HG03196 (cell line): ENCODE results near the gene APOBEC4.
"Not testable (repeated sequence)": the region's sequence is repeated elsewhere in the genome, so short reads cannot be mapped to it uniquely, and the experiment has no call there.

Source experiments
- ATAC-seq: cut with Tn5 transposase; IDR thresholded peaks from one replicate; pipeline ENCODE4 v1.9.1; 2021; ENCODE audit not compliant: unreplicated experiment

APOBEC4 gene

DNA sequence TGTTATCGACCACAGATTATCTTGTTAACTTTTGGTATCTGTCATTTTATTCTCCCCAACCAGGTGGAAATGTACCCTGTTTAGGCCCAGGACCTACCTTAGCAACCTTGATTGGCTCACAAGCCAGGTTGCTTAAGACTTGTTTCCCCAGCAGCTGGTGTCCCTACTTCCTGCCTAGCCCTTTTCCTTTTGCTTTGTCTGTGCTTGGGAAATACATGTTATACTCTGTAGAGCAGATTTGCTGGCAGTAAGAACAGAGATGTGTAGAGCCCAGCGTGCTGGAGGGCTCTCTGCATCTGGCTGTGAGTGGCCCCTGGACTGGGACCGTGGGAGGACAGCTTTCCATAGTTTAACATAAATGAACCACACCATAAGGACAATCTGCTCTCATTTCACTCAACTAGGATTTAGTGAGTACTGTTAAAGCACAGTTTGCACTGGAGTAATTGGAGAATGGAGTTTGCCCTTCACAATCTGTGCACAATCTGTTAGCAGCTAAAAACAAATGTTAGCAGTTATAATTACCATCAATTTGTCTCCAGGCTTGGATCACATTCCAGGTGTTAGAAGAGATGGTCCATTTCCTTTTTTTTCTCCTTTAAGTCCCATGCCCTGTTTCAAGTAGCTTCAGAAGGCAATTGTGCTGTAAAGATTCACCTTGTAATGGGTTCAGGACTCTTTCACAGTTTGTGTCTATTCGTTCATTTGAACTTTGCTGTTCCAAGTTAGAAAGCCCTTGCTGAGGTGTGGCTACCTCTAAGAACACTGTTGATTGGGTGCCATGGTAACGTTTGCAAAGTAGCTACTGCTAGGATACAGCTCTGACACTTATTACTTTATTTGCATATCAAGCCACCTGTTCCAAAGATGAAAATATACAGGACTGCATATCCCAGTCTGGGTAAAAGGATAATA is at the start of gene APOBEC4:
APOBEC4 (minus strand) TSS at position 770 of the 915 bp plus-strand sequence. CDS start 4,535 bp downstream, outside the sequence.
- ATAC-seq, result no peak

- ATAC-seq, result no peak
Measured at GRCh38 chr1:183702813-183703198, 49.7 kb upstream of the APOBEC4 start.

- no peak for ATAC-seq
Measured at GRCh38 chr1:183702087-183702812, 49.1 kb upstream of the APOBEC4 start.

GRCh38 chr1:183699616-183700160 is 46.6 kb upstream of the APOBEC4 start:
- no peak for ATAC-seq

DNA sequence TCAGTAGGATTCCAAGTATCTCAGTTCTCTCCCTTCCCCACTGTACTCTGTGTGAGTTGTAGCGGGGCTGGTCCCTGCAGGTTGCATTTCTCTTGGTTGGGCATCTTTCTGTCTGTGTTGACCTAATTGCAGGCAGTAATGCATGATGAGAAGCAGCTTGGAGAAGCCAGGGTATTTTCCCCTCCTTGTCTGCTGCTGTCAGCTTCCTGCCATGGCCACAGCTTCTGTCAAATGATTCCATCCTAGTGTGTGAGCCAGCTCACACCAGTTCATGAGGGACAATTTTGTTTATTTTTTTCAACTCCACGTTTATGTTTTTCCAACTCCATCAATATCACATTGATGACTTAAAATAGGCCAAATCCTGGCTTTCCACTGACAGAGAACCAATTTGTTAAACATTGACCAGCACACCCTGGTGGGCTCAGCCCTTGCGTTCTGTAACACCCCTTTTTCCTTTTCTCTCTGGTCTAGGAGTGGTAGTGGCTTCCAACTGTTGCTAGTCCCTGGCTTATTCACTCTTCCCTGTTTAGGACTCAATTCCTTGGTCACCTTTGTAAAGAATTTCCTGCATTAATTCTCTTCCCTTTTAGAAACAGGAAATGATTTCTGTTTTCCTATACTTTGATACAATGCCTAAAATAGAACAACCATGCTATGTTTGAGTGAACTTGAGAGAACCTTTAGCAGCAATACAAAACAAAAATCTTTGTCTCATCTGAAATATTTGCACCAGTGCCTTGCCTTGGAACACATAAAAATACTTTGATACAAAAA is 44.9 kb upstream of the APOBEC4 start:
- ATAC-seq, result no peak

- no peak for ATAC-seq
Measured at GRCh38 chr1:183696981-183697380, 43.9 kb upstream of the APOBEC4 start.

- no peak for ATAC-seq
Measured at GRCh38 chr1:183694755-183695154, 41.6 kb upstream of the APOBEC4 start.

DNA sequence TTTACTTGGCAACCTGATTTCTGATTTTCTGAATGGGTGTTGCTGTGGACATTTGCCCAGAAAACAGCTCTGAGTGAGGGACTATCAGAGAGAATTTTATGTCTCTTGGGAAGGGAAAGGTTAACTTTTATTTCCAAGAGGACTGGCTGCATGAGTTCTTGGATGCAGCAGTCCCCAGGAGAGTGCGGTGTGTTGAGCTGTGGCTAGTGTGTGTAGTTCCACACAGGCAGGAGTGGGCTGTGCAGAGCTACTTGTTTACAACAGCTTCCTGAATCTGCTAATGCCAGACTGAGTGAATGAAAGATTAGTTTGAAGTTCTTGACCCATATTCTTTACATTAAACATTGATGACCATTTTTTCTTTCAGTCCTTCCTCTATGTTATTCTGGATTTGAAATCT is 41.0 kb upstream of the APOBEC4 start:
- no peak for ATAC-seq

DNA sequence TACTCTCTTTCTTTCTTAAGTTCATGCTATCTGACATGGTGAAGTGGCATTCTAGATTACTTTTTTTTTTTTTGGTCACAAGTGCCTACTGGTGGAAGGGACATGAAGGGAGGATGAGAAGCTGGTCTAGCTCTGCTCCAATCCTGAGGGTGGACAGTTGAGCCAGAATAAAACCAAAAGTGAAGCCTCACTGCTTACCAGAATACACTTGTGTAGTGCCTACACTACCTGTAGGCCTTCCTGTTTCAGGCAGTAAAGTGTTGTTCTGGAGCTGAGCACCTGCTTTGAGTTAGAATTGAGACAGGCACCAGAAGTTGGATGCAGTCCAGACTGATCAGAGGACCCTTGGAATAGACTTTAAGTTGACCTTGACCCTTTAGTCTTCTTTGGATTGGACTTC is 40.4 kb upstream of the APOBEC4 start:
- no peak for ATAC-seq

DNA sequence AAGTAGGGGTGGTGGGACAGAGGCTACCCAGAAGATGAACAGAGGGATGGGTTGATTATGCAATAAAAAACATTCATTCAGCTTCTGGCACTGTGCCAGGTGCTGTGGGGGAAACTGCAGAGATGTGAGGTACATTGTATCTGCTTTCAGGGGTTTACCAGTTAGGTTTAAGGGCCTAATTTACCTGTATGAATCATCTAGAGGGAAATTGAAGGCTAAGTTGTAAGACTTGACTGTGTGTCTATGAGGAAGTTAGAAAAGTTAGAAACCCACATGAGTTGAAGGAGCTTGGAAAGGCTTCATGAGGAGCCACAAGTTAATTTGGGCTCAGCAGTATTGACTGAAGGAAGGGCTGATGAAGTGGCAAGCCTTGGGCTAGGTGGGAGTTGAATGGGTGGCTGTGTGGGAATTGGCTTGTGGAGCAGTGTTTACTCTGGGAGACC is 36.7 kb upstream of the APOBEC4 start:
- no peak for ATAC-seq

GRCh38 chr1:183688341-183689060 is 35.4 kb upstream of the APOBEC4 start:
- no peak for ATAC-seq

DNA sequence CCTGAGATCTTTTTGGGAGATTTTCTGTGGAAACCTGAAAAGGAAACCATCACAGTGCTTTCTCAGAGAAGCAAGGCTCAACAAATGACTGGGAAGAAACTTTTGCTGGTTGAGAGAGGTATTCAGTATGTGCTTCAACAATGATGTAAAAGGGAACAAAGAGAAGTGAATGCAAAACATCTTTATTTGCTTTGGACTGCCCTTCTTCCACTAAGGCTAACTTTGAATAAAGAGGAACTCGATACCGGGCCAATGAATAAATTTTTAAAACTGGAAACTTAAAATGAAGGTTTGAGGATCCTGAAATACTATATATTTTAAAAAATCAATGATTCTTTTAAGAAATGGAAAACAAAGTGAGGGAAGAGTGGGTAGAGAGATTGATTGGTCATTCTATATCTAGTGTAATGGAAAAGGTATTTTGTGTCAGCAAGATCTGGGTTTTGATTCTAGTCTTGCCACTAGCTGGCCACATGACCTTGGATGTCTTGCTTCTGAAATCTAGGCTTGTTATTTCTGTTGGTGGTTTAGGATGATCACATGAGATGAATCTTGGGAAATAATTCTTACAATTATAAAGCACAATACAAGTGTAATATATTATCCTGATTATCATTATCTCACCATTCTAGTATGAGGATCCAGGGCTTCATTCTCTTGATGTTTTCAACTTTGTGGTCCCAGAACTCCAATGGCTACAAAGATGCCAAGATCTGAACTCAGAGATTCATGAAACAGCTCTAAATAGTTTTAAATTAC is 34.6 kb upstream of the APOBEC4 start:
- ATAC-seq, result no peak

GRCh38 chr1:183686229-183686628 is 33.1 kb upstream of the APOBEC4 start:
- ATAC-seq, result no peak

DNA sequence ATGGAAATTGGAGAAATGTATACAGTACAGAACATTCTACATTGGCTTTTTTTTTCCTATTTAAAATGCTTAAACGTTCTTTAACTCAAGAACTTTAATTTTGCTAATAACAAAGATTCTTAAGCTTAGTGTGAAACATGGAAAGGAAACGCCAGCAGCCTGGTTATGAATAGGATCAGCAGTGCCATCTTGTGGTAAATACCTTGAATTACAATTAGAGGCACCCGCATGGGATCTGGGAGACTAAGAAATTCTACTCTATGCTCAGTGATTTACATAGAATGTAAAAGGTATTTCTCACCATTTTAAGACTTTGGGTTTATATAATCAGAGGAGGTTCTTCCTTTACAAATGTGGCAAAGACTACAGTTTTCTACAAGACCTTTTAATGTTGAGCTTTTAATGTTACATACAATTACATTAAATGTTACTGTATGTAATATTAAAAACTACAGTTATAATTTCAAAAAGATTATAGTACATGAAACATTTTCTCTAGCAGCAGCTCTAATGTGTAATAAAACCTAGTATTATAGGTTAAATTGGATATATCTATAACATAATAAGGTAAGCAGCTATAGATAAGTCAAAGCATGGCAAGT is 32.1 kb upstream of the APOBEC4 start:
- ATAC-seq, result peak; percentile 61

GRCh38 chr1:183679363-183679762 is 26.2 kb upstream of the APOBEC4 start:
- ATAC-seq, result not testable (repeated sequence)

DNA sequence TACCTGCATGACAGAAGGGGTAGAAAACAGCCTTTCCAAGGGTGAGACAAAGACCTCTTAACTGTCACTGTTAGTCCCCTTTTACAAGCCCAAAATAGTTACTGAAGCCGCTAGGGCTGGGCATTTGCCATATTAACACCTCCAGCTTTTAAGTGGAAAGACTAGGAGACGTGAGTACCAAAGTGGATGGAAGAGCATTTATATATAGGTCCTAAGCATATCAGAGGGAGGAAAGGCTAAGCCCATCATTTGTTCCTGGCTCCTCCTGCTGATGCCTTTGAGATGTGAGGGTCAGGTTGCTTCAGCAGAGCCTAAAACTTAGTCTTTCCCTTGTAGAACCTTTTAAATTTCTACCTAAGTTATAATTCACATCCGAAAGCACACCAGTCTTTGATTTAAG is 25.7 kb upstream of the APOBEC4 start:
- no peak for ATAC-seq

GRCh38 chr1:183676586-183677189 is 23.6 kb upstream of the APOBEC4 start:
- no peak for ATAC-seq

DNA sequence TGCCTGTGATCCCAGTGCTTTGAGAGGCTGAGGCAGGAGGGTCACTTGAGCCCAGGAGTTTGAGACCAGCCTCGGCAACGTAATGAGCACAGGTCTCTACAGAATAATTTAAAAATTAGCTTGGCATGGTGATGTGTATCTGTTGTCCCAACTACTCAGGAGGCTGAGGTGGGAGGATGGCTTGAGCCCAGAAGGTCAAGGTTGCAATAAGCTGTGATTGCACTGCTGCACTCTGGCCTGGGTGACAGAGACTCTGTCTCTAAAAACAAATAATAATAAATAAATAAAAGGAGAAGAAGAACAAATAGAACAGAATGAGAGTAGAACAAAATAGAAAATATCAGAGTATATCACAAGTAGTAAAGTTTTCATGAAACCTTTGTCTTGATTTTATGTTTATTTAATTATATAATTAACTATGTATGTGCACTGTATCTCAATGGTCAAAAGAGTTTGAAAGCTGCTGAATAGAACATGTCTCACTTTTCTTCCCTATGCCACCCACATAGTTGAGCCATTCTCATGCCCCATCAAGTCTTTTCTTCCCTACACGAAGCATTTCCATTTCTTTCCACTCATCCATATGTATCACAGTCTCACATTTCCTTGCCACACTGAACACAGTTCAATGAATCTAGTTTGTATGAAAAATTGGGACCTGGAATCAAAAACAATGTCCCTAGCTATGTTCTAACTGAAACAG is 22.9 kb upstream of the APOBEC4 start:
- ATAC-seq, result no peak
